H1 (cell line): ENCODE measurements around the gene RNASEL. TPM values are rescaled to one million over a fixed set of nuclear protein-coding genes. Genes with fewer than 3 reads are reported as not detected.

ENCODE experiments used
- CTCF ChIA-PET: fragments of 300-600 bp; sonication (Branson Sonifier 250); formaldehyde crosslinking; loops from one replicate; lab custom pipeline; 2021; ENCODE audit not compliant: partially characterized antibody; lab: Charles Lee
- POLR2A ChIA-PET: fragments of 300-600 bp; sonication (Branson Sonifier 250); formaldehyde crosslinking; loops from one replicate; lab custom pipeline; 2021; ENCODE audit warnings: inconsistent platforms; ENCODE audit not compliant: partially characterized antibody; lab: Charles Lee
- DNase-seq, 2 experiments: peaks; one replicate each; pipeline versions ENCODE4 v3.0.0 to v3.0.0-alpha.2; 2010 to 2022; ENCODE audit warnings: low spot score in 2 of 2, low read depth in 1 of 2, mixed read lengths in 1 of 2
- FAIRE-seq: peaks from 2 replicates; lab custom pipeline; 2011; peaks lifted over from hg19 to GRCh38; lab: Jason Lieb, UNC
- H2AFZ ChIP-seq: 2 replicates; pipeline ENCODE4 v1.8.1; 2012; ENCODE audit warnings: low read length, inconsistent platforms
- H2AK5ac ChIP-seq: 2 replicates; pipeline ENCODE4 v1.6.1; 2013; ENCODE audit warnings: low read depth, low read length
- H2BK120ac ChIP-seq: replicated peaks from 2 replicates; pipeline ENCODE3; 2013; ENCODE audit warnings: low read depth, low read length, inconsistent platforms
- H2BK12ac ChIP-seq: 2 replicates; pipeline ENCODE4 v1.6.1; 2013; ENCODE audit warnings: low read depth, low read length
- H2BK15ac ChIP-seq: 2 replicates; pipeline ENCODE4 v1.6.1; 2013; ENCODE audit warnings: low read length
- H2BK20ac ChIP-seq: 2 replicates; pipeline ENCODE4 v1.6.1; 2013; ENCODE audit warnings: low read length
- H2BK5ac ChIP-seq: 2 replicates; pipeline ENCODE4 v1.6.1; 2013; ENCODE audit warnings: low read depth, low read length
- H3K14ac ChIP-seq: 2 replicates; pipeline ENCODE4 v1.6.1; 2013; ENCODE audit warnings: inconsistent platforms; ENCODE audit not compliant: insufficient read length
- H3K18ac ChIP-seq: 2 replicates; pipeline ENCODE4 v1.6.1; 2013; ENCODE audit warnings: low read length; ENCODE audit errors: extremely low read depth
- H3K23ac ChIP-seq: 2 replicates; pipeline ENCODE4 v1.6.1; 2013; ENCODE audit warnings: inconsistent platforms; ENCODE audit not compliant: insufficient read length
- H3K23me2 ChIP-seq: 2 replicates; pipeline ENCODE4 v1.6.1; 2013; ENCODE audit warnings: low read depth, low read length
- H3K27ac ChIP-seq: 2 replicates; pipeline ENCODE4 v1.6.1; 2011; ENCODE audit warnings: low read depth, low read length, inconsistent platforms
- H3K27me3 ChIP-seq, 4 experiments: replicated peaks in 1 of 4; 1 replicate in 1 of 4; 2 replicates in 3 of 4; pipeline versions ENCODE4 v1.6.1 to v1.8.1; 2011 to 2013; ENCODE audit warnings: low read length in 3 of 4, mild to moderate bottlenecking in 3 of 4, inconsistent platforms in 2 of 4, mixed read lengths in 2 of 4, moderate library complexity in 1 of 4; ENCODE audit not compliant: control insufficient read depth in 3 of 4, insufficient read depth in 3 of 4; ENCODE audit errors: extremely low read depth in 1 of 4
- H3K36me3 ChIP-seq, 4 experiments: 2 replicates each; pipeline versions ENCODE4 v1.6.1 to v1.8.1; 2011 to 2013; ENCODE audit warnings: mild to moderate bottlenecking in 4 of 4, low read length in 3 of 4, moderate library complexity in 2 of 4, control low read depth in 1 of 4, inconsistent platforms in 1 of 4; ENCODE audit not compliant: insufficient read depth in 4 of 4, control insufficient read depth in 2 of 4
- H3K4ac ChIP-seq: replicated peaks from 2 replicates; pipeline ENCODE3; 2013; ENCODE audit warnings: low read length, low read depth, mixed read lengths, inconsistent platforms; ENCODE audit not compliant: insufficient read length
- H3K4me1 ChIP-seq, 4 experiments: replicated peaks in 1 of 4; 1 replicate in 1 of 4; 2 replicates in 3 of 4; pipeline versions ENCODE4 v1.6.1 to v1.8.1; 2011 to 2013; ENCODE audit warnings: low read length in 3 of 4, inconsistent platforms in 2 of 4, mixed read lengths in 1 of 4; ENCODE audit not compliant: insufficient read depth in 4 of 4, control insufficient read depth in 3 of 4
- H3K4me2 ChIP-seq, 2 experiments: 2 replicates each; pipeline versions ENCODE4 v1.6.1 to v1.8.1; 2011 to 2013; ENCODE audit warnings: low read depth in 2 of 2, low read length in 2 of 2, control low read depth in 1 of 2, inconsistent platforms in 1 of 2, mild to moderate bottlenecking in 1 of 2; ENCODE audit not compliant: insufficient read depth in 1 of 2
- H3K4me3 ChIP-seq, 4 experiments: fragments of 200-600, 300-600 bp in 1 of 4; sonication (generic), shearing (Covaris generic), sonication (Bioruptor Twin) in 1 of 4; 2 replicates each; pipeline versions ENCODE4 v1.5.1 to v1.8.1; 2011 to 2016; ENCODE audit warnings: low read length in 4 of 4, low read depth in 3 of 4, control low read depth in 2 of 4, inconsistent platforms in 2 of 4, mild to moderate bottlenecking in 2 of 4, mixed read lengths in 1 of 4, moderate library complexity in 1 of 4; ENCODE audit not compliant: insufficient read depth in 2 of 4; ENCODE audit errors: extremely low read depth in 1 of 4
- H3K56ac ChIP-seq: replicated peaks from 2 replicates; pipeline ENCODE3; 2013; ENCODE audit warnings: low read depth, mild to moderate bottlenecking, mixed read lengths, low read length, inconsistent platforms; ENCODE audit not compliant: insufficient read length
- H3K79me1 ChIP-seq: 2 replicates; pipeline ENCODE4 v1.6.1; 2013; ENCODE audit warnings: low read depth, low read length, control low read depth
- H3K79me2 ChIP-seq, 2 experiments: 2 replicates each; pipeline versions ENCODE4 v1.6.1 to v1.8.1; 2012 to 2013; ENCODE audit warnings: low read length in 2 of 2, mild to moderate bottlenecking in 2 of 2, inconsistent platforms in 1 of 2; ENCODE audit not compliant: insufficient read depth in 2 of 2, control insufficient read depth in 1 of 2
- H3K9ac ChIP-seq, 4 experiments: replicated peaks in 1 of 4; 1 replicate in 1 of 4; 2 replicates in 3 of 4; pipeline versions ENCODE4 v1.6.1 to v1.8.1; 2011 to 2013; ENCODE audit warnings: low read depth in 3 of 4, low read length in 3 of 4, control low read depth in 2 of 4, mild to moderate bottlenecking in 2 of 4, moderate library complexity in 2 of 4, inconsistent platforms in 1 of 4; ENCODE audit errors: extremely low read depth in 1 of 4
- H3K9me3 ChIP-seq, 2 experiments: 2 replicates each; pipeline versions ENCODE4 v1.6.1 to v1.8.1; 2012 to 2013; ENCODE audit warnings: mild to moderate bottlenecking in 2 of 2, moderate library complexity in 2 of 2, control low read depth in 1 of 2, inconsistent platforms in 1 of 2, low read depth in 1 of 2, low read length in 1 of 2, mixed read lengths in 1 of 2; ENCODE audit not compliant: insufficient read depth in 2 of 2
- H4K20me1 ChIP-seq, 2 experiments: replicated peaks in 1 of 2; 2 replicates each; pipeline versions ENCODE3 to v1.8.1; 2011 to 2013; ENCODE audit warnings: inconsistent platforms in 2 of 2, low read length in 2 of 2, mild to moderate bottlenecking in 1 of 2; ENCODE audit not compliant: insufficient read depth in 2 of 2, control insufficient read depth in 1 of 2
- H4K5ac ChIP-seq: 2 replicates; pipeline ENCODE4 v1.6.1; 2013; ENCODE audit warnings: low read length, low read depth, mixed read lengths, inconsistent platforms; ENCODE audit not compliant: insufficient read length
- H4K8ac ChIP-seq: 2 replicates; pipeline ENCODE4 v1.8.0; 2013; ENCODE audit warnings: mild to moderate bottlenecking, moderate library complexity, low read length, inconsistent platforms; ENCODE audit not compliant: insufficient read depth; ENCODE audit errors: extremely low read depth
- H4K91ac ChIP-seq: replicated peaks from 2 replicates; pipeline ENCODE3; 2013; ENCODE audit warnings: low read length, mixed read lengths, inconsistent platforms; ENCODE audit not compliant: insufficient read length
- BACH1 ChIP-seq: IDR thresholded peaks from 2 replicates; pipeline ENCODE4 v1.6.1; 2012; ENCODE audit warnings: low read length, improper control_type of control experiment
- CHD2 ChIP-seq: IDR thresholded peaks from 2 replicates; pipeline ENCODE4 v1.6.1; 2012; ENCODE audit warnings: low read length, improper control_type of control experiment
- CTBP2 ChIP-seq: IDR thresholded peaks from 2 replicates; pipeline ENCODE4 v1.7.0; 2011; ENCODE audit warnings: borderline replicate concordance, mild to moderate bottlenecking, moderate library complexity, mixed read lengths, low read length; ENCODE audit not compliant: insufficient read depth, insufficient read length
- GTF2F1 ChIP-seq: IDR thresholded peaks from 2 replicates; pipeline ENCODE4 v1.6.1; 2012; ENCODE audit warnings: low read depth, low read length, improper control_type of control experiment, borderline replicate concordance
- HDAC2 ChIP-seq, 2 experiments: fragments of 300-600 bp in 1 of 2; sonication (generic) in 1 of 2; IDR thresholded peaks; 2 replicates each; pipeline ENCODE4 v1.6.1; 2011 to 2012; ENCODE audit warnings: low read depth in 2 of 2, low read length in 2 of 2, mild to moderate bottlenecking in 2 of 2, moderate library complexity in 2 of 2, borderline replicate concordance in 1 of 2, inconsistent platforms in 1 of 2
- HDAC6 ChIP-seq: IDR thresholded peaks from one replicate; pipeline ENCODE4 v1.7.1; 2012; ENCODE audit warnings: low read depth, mild to moderate bottlenecking, inconsistent platforms, low read length, moderate library complexity
- JUN ChIP-seq: IDR thresholded peaks from 2 replicates; pipeline ENCODE4 v1.6.1; 2011; ENCODE audit warnings: low read depth, mild to moderate bottlenecking, improper control_type of control experiment, low read length
- KDM5A ChIP-seq: fragments of 200-600 bp; IDR thresholded peaks from 2 replicates; pipeline ENCODE4 v1.7.1; 2012; ENCODE audit warnings: mild to moderate bottlenecking, low read length, inconsistent platforms, mixed read lengths
- NANOG ChIP-seq: IDR thresholded peaks from 2 replicates; pipeline ENCODE4 v1.6.1; 2011; ENCODE audit warnings: low read length, low read depth, mild to moderate bottlenecking, inconsistent platforms; ENCODE audit not compliant: insufficient read depth, poor library complexity, severe bottlenecking
- POLR2AphosphoS5 ChIP-seq: IDR thresholded peaks from 2 replicates; pipeline ENCODE4 v1.6.1; 2011; ENCODE audit warnings: low read depth, low read length
- RXRA ChIP-seq: IDR thresholded peaks from 2 replicates; pipeline ENCODE4 v1.6.1; 2011; ENCODE audit warnings: low read depth, mild to moderate bottlenecking, low read length, moderate library complexity; ENCODE audit not compliant: insufficient read depth
- SIN3A ChIP-seq, 2 experiments: IDR thresholded peaks in 1 of 2; conservative IDR thresholded peaks in 1 of 2; 2 replicates each; pipeline ENCODE4 v1.6.1; 2011 to 2012; ENCODE audit warnings: low read length in 2 of 2, improper control_type of control experiment in 1 of 2, low read depth in 1 of 2, mild to moderate bottlenecking in 1 of 2
- SRF ChIP-seq: IDR thresholded peaks from 2 replicates; pipeline ENCODE4 v1.6.1; 2011; ENCODE audit warnings: mild to moderate bottlenecking, low read depth, low read length, moderate library complexity
- SUZ12 ChIP-seq: fragments of 200-600 bp; sonication (generic); IDR thresholded peaks from 2 replicates; pipeline ENCODE4 v1.6.1; 2012; ENCODE audit warnings: mild to moderate bottlenecking, inconsistent platforms, low read length, moderate library complexity, mixed read lengths
- TAF1 ChIP-seq: IDR thresholded peaks from 2 replicates; pipeline ENCODE4 v1.6.1; 2011; ENCODE audit warnings: mild to moderate bottlenecking, low read depth, low read length
- WGBS, 2 experiments: shearing (Covaris generic) in 1 of 2; methylation state at CpG; one replicate each; pipeline versions ENCODE4 v1.1.6 to v1.1.7; 2013 to 2015; ENCODE audit warnings: low lambda C conversion rate in 2 of 2, mixed read lengths in 2 of 2, inconsistent platforms in 1 of 2, low coverage in 1 of 2, missing lambda C conversion rate in 1 of 2; ENCODE audit not compliant: insufficient replicate concordance in 2 of 2, insufficient coverage in 1 of 2, insufficient read length in 1 of 2; ENCODE audit errors: extremely low coverage in 1 of 2, missing lambda C conversion rate in 1 of 2; 5-methylcytosine and 5-hydroxymethylcytosine counted together
- polyA plus RNA-seq, 7 experiments: library from polyadenylated mRNA; depleted of rRNA in 3 of 7; stranded (reverse) in 5 of 7; unstranded in 2 of 7; fragments of >200 nt in 5 of 7; fragments of 200-250 nt in 2 of 7; gene quantifications; 1 replicate in 5 of 7; 2 replicates in 1 of 7; 4 replicates in 1 of 7; pipeline versions ENCODE4 v1.2.1 to v1.2.3, GENCODE V29; 2011 to 2013; ENCODE audit warnings: missing spikeins in 2 of 7, mixed read lengths in 2 of 7
- total RNA-seq: library from RNA; stranded (reverse); fragmentation: NEBNext Ultra II Directional; extraction: Animal tissue kit (Norgen Biotek cat#: 25700); gene quantifications from 2 replicates; pipeline ENCODE4 v1.2.1, GENCODE V29; 2021

The RNASEL gene
- total and polyA plus RNA-seq, 2 of the 8 experiments (the other 6 are each of a cell fraction or from before 2014, with no cell fraction given), result 0.39 to 0.78 TPM

GRCh38 chr1:182580736-182581135 lies 8.3 kb downstream of the RNASEL start:
- Histone ChIP-seq H2BK5ac (no peak overlapping the region), H3K4ac (no peak overlapping the region), H3K4me3 (no peak overlapping the region), H4K8ac (no peak overlapping the region), H4K91ac (no peak overlapping the region), H3K23ac (no peak overlapping the region), H2BK12ac (no peak overlapping the region), H3K36me3 (no peaks in the 10 kb centered on the region), H3K56ac (no peak overlapping the region), H4K5ac (no peak overlapping the region), H3K27me3 (no peaks in the 10 kb centered on the region), H2AK5ac (no peak overlapping the region), H3K27ac (no peak overlapping the region), H3K9ac (no peak overlapping the region), H3K79me2 (no peaks in the 10 kb centered on the region), H2BK120ac (no peak overlapping the region), H4K20me1 (no peaks in the 10 kb centered on the region), H3K4me1 (no peaks in the 10 kb centered on the region), H2AFZ (no peak overlapping the region), H3K23me2 (no peaks in the 10 kb centered on the region), H3K79me1 (no peaks in the 10 kb centered on the region), H2BK20ac (no peak overlapping the region), H3K18ac (no peak overlapping the region), H3K4me2 (no peak overlapping the region), H2BK15ac (no peak overlapping the region), H3K14ac (no peak overlapping the region), H3K9me3 (no peaks in the 10 kb centered on the region)
- FAIRE-seq (no peak), DNase-seq (no peak)
- CTCF ChIA-PET, result interaction anchor here (1.6 to 9.5 kb wide), 3 partner anchors 14 to 203 kb away, joined by 6 to 44 read pairs (median 6); no protein-coding TSS in a partner anchor
- WGBS, 2 experiments, result 78% methylated on average over 2 of the region's 2 CpGs; no CpG with 5 or more reads in 1 of the 2 experiments
- POLR2A ChIA-PET, result no interaction called here
- TF ChIP-seq BACH1, result no peak
- no peak for TF ChIP-seq JUN
- no peak for TF ChIP-seq NANOG
- TF ChIP-seq RXRA, result no peak
- TF ChIP-seq SUZ12, result no peak
- no peak for TF ChIP-seq HDAC6
- TF ChIP-seq POLR2AphosphoS5, result no peak
- no peak for TF ChIP-seq CTBP2
- TF ChIP-seq HDAC2 (IDR thresholded peaks at IDR 0.05; ENCODE audit: borderline replicate concordance in 1 of 2, low read depth in 2 of 2, low read length in 2 of 2), result no peak
- no peak for TF ChIP-seq TAF1
- no peak for TF ChIP-seq SRF
- TF ChIP-seq SIN3A (conservative IDR thresholded peaks at IDR 0.05 in 1 of 2, IDR thresholded peaks at IDR 0.05 in 1 of 2; ENCODE audit: low read depth in 1 of 2, low read length in 2 of 2), result no peak
- no peak for TF ChIP-seq GTF2F1
- no peak for TF ChIP-seq KDM5A
- TF ChIP-seq CHD2, result no peak
